SK-N-SH treated with all-trans-retinoic acid at 6 μM for 48 hours (cell line): ENCODE results near the gene C8G.

Experiments
- ATAC-seq: fragments of 200-7000 bp; cut with Tn5 transposase; 3 replicates; pipeline ENCODE4 v1.9.1; 2020; ENCODE audit warnings: mild to moderate bottlenecking, moderate library complexity
- ARNTL ChIP-seq: fragments of 450-650 bp; formaldehyde crosslinking; IDR thresholded peaks from 2 replicates; pipeline ENCODE4 v1.5.0; 2020; ENCODE audit warnings: low read depth, mild to moderate bottlenecking, moderate library complexity, borderline replicate concordance
- CREB5 ChIP-seq: fragments of 250-450 bp; sonication (Bioruptor Pico); IDR thresholded peaks from 2 replicates; pipeline ENCODE4 v1.5.1; 2020; ENCODE audit warnings: low read depth, mild to moderate bottlenecking, moderate library complexity
- ESRRG ChIP-seq: fragments of 250-450 bp; sonication (Bioruptor Pico); IDR thresholded peaks from 2 replicates; pipeline ENCODE4 v1.6.1; 2021; ENCODE audit warnings: mild to moderate bottlenecking
- GLIS3 ChIP-seq: fragments of 250-450 bp; sonication (Bioruptor Pico); IDR thresholded peaks from 2 replicates; pipeline ENCODE4 v1.5.0; 2020; ENCODE audit warnings: mild to moderate bottlenecking, moderate library complexity
- ISL1 ChIP-seq: fragments of 250-450 bp; sonication (Bioruptor Pico); IDR thresholded peaks from 2 replicates; pipeline ENCODE4 v2.1.2; 2022; ENCODE audit warnings: mild to moderate bottlenecking, moderate library complexity
- OSR1 ChIP-seq: fragments of 250-450 bp; sonication (Bioruptor Pico); IDR thresholded peaks from 2 replicates; pipeline ENCODE4 v1.8.0; 2022; ENCODE audit warnings: moderate library complexity, mild to moderate bottlenecking, inconsistent platforms
- PPARA ChIP-seq: fragments of 250-450 bp; sonication (Bioruptor Pico); IDR thresholded peaks from 2 replicates; pipeline ENCODE4 v1.5.0; 2020; ENCODE audit warnings: mild to moderate bottlenecking, borderline replicate concordance
- SNAI2 ChIP-seq: fragments of 250-450 bp; sonication (Bioruptor Pico); IDR thresholded peaks from 2 replicates; pipeline ENCODE4 v1.5.0; 2020; ENCODE audit warnings: mild to moderate bottlenecking, moderate library complexity
- TOX ChIP-seq: fragments of 250-450 bp; sonication (Bioruptor Pico); IDR thresholded peaks from 2 replicates; pipeline ENCODE4 v1.8.0; 2021; ENCODE audit warnings: mild to moderate bottlenecking, moderate library complexity, borderline replicate concordance
- ZC3H10 ChIP-seq: fragments of 250-450 bp; sonication (Bioruptor Pico); IDR thresholded peaks from 2 replicates; pipeline ENCODE4 v1.5.1; 2021; ENCODE audit warnings: mild to moderate bottlenecking, moderate library complexity
- ZFP3 ChIP-seq: fragments of 250-450 bp; sonication (Bioruptor Pico); IDR thresholded peaks from 2 replicates; pipeline ENCODE4 v1.5.0; 2020; ENCODE audit warnings: mild to moderate bottlenecking, moderate library complexity
- ZNF565 ChIP-seq: fragments of 450-650 bp; formaldehyde crosslinking; conservative IDR thresholded peaks from 2 replicates; pipeline ENCODE4 v1.5.0; 2020; ENCODE audit warnings: low read depth, mild to moderate bottlenecking, moderate library complexity
- ZNF70 ChIP-seq: fragments of 450-650 bp; formaldehyde crosslinking; IDR thresholded peaks from 2 replicates; pipeline ENCODE4 v1.5.0; 2020; ENCODE audit warnings: mild to moderate bottlenecking, moderate library complexity
- ZNF8 ChIP-seq: fragments of 450-650 bp; formaldehyde crosslinking; IDR thresholded peaks from 2 replicates; pipeline ENCODE4 v1.5.0; 2020; ENCODE audit warnings: mild to moderate bottlenecking, moderate library complexity
- TF ChIP-seq, protein P1 (sequence below): fragments of 250-450 bp; sonication (Bioruptor Pico); IDR thresholded peaks from 2 replicates; pipeline ENCODE4 v1.8.0; 2021; ENCODE audit warnings: low read depth, mild to moderate bottlenecking, moderate library complexity, borderline replicate concordance
- TF ChIP-seq, protein P2 (sequence below): fragments of 250-450 bp; sonication (Bioruptor Pico); IDR thresholded peaks from 2 replicates; pipeline ENCODE4 v1.8.0; 2020; ENCODE audit warnings: mild to moderate bottlenecking, moderate library complexity, borderline replicate concordance
- TF ChIP-seq, protein P3 (sequence below): fragments of 250-450 bp; sonication (Bioruptor Pico); IDR thresholded peaks from 2 replicates; pipeline ENCODE4 v1.5.0; 2020; ENCODE audit warnings: mild to moderate bottlenecking, moderate library complexity
- TF ChIP-seq, protein P4 (sequence below): fragments of 250-450 bp; sonication (Bioruptor Pico); IDR thresholded peaks from 2 replicates; pipeline ENCODE4 v1.5.1; 2021; ENCODE audit warnings: mild to moderate bottlenecking, moderate library complexity

Gene C8G

GRCh38 chr9:136944519-136945332 lies at the start of gene C8G, which contains the start of gene FBXW5:
Gene C8G, plus strand, starts transcription at chr9:136945243. Its CDS starts 78 bp downstream, at chr9:136945321.
Gene FBXW5, minus strand, starts transcription at chr9:136944738. Its CDS starts 655 bp downstream, at chr9:136944083.
- TF ChIP-seq GLIS3 (CRISPR knock-in tag) (0 out of 2 replicates have a peak, but pooled peaks have one; percentile 54), ZNF70 (CRISPR knock-in tag) (no peak), ISL1 (no peak), ZFP3 (CRISPR knock-in tag) (peak; percentile 56; the same call in 1 of the 2 replicates), OSR1 (CRISPR knock-in tag) (no peak), ZNF565 (CRISPR knock-in tag) (no peak), TOX (CRISPR knock-in tag) (no peak), ZNF8 (CRISPR knock-in tag) (no peak), PPARA (CRISPR knock-in tag) (no peak), ZC3H10 (CRISPR knock-in tag) (no peak), ARNTL (CRISPR knock-in tag) (no peak), CREB5 (no peak)
- TF ChIP-seq, protein P1, sequence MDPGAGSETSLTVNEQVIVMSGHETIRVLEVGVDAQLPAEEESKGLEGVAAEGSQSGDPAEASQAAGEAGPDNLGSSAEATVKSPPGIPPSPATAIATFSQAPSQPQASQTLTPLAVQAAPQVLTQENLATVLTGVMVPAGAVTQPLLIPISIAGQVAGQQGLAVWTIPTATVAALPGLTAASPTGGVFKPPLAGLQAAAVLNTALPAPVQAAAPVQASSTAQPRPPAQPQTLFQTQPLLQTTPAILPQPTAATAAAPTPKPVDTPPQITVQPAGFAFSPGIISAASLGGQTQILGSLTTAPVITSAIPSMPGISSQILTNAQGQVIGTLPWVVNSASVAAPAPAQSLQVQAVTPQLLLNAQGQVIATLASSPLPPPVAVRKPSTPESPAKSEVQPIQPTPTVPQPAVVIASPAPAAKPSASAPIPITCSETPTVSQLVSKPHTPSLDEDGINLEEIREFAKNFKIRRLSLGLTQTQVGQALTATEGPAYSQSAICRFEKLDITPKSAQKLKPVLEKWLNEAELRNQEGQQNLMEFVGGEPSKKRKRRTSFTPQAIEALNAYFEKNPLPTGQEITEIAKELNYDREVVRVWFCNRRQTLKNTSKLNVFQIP (CRISPR knock-in tag) = no peak
- TF ChIP-seq, protein P2, sequence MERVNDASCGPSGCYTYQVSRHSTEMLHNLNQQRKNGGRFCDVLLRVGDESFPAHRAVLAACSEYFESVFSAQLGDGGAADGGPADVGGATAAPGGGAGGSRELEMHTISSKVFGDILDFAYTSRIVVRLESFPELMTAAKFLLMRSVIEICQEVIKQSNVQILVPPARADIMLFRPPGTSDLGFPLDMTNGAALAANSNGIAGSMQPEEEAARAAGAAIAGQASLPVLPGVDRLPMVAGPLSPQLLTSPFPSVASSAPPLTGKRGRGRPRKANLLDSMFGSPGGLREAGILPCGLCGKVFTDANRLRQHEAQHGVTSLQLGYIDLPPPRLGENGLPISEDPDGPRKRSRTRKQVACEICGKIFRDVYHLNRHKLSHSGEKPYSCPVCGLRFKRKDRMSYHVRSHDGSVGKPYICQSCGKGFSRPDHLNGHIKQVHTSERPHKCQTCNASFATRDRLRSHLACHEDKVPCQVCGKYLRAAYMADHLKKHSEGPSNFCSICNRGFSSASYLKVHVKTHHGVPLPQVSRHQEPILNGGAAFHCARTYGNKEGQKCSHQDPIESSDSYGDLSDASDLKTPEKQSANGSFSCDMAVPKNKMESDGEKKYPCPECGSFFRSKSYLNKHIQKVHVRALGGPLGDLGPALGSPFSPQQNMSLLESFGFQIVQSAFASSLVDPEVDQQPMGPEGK (CRISPR knock-in tag) = no peak
- TF ChIP-seq, protein P3, sequence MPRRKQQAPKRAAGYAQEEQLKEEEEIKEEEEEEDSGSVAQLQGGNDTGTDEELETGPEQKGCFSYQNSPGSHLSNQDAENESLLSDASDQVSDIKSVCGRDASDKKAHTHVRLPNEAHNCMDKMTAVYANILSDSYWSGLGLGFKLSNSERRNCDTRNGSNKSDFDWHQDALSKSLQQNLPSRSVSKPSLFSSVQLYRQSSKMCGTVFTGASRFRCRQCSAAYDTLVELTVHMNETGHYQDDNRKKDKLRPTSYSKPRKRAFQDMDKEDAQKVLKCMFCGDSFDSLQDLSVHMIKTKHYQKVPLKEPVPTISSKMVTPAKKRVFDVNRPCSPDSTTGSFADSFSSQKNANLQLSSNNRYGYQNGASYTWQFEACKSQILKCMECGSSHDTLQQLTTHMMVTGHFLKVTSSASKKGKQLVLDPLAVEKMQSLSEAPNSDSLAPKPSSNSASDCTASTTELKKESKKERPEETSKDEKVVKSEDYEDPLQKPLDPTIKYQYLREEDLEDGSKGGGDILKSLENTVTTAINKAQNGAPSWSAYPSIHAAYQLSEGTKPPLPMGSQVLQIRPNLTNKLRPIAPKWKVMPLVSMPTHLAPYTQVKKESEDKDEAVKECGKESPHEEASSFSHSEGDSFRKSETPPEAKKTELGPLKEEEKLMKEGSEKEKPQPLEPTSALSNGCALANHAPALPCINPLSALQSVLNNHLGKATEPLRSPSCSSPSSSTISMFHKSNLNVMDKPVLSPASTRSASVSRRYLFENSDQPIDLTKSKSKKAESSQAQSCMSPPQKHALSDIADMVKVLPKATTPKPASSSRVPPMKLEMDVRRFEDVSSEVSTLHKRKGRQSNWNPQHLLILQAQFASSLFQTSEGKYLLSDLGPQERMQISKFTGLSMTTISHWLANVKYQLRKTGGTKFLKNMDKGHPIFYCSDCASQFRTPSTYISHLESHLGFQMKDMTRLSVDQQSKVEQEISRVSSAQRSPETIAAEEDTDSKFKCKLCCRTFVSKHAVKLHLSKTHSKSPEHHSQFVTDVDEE = no peak
- peak; percentile 63 for ATAC-seq

- no peak for ATAC-seq
- TF ChIP-seq OSR1 (CRISPR knock-in tag) (no peak), ESRRG (CRISPR knock-in tag) (no peak), ZFP3 (CRISPR knock-in tag) (no peak), SNAI2 (CRISPR knock-in tag) (no peak)
- TF ChIP-seq, protein P2 (CRISPR knock-in tag) = no peak
- TF ChIP-seq, protein P4, sequence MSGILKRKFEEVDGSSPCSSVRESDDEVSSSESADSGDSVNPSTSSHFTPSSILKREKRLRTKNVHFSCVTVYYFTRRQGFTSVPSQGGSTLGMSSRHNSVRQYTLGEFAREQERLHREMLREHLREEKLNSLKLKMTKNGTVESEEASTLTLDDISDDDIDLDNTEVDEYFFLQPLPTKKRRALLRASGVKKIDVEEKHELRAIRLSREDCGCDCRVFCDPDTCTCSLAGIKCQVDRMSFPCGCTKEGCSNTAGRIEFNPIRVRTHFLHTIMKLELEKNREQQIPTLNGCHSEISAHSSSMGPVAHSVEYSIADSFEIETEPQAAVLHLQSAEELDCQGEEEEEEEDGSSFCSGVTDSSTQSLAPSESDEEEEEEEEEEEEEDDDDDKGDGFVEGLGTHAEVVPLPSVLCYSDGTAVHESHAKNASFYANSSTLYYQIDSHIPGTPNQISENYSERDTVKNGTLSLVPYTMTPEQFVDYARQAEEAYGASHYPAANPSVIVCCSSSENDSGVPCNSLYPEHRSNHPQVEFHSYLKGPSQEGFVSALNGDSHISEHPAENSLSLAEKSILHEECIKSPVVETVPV = no peak
Observed at GRCh38 chr9:136896027-136896426, 49.0 kb upstream of the C8G start.
